ENCODE results near the gene DFFA. TPM values are rescaled to one million over a fixed set of nuclear protein-coding genes. Genes with fewer than 3 reads are reported as not detected.

Gene DFFA, protein sequence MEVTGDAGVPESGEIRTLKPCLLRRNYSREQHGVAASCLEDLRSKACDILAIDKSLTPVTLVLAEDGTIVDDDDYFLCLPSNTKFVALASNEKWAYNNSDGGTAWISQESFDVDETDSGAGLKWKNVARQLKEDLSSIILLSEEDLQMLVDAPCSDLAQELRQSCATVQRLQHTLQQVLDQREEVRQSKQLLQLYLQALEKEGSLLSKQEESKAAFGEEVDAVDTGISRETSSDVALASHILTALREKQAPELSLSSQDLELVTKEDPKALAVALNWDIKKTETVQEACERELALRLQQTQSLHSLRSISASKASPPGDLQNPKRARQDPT
- total RNA-seq (2021) (49.1 and 49.7 TPM in 2 replicates), Bru-seq, nascent RNA (percentile 72 among the genes with signal in this experiment), BruChase-seq, experiment 1, labeled RNA remaining after a 2-hour chase (percentile 84 among the genes with signal in this experiment), BruChase-seq, experiment 2, labeled RNA remaining after a 6-hour chase (percentile 95 among the genes with signal in this experiment)
- long read RNA-seq, full-length matches to known transcripts: 43 of 56 reads
- long read RNA-seq, partial matches to known transcripts: 1 of 56 reads
- long read RNA-seq, other reads (novel, unspliced or antisense): 12 of 56 reads

DNA sequence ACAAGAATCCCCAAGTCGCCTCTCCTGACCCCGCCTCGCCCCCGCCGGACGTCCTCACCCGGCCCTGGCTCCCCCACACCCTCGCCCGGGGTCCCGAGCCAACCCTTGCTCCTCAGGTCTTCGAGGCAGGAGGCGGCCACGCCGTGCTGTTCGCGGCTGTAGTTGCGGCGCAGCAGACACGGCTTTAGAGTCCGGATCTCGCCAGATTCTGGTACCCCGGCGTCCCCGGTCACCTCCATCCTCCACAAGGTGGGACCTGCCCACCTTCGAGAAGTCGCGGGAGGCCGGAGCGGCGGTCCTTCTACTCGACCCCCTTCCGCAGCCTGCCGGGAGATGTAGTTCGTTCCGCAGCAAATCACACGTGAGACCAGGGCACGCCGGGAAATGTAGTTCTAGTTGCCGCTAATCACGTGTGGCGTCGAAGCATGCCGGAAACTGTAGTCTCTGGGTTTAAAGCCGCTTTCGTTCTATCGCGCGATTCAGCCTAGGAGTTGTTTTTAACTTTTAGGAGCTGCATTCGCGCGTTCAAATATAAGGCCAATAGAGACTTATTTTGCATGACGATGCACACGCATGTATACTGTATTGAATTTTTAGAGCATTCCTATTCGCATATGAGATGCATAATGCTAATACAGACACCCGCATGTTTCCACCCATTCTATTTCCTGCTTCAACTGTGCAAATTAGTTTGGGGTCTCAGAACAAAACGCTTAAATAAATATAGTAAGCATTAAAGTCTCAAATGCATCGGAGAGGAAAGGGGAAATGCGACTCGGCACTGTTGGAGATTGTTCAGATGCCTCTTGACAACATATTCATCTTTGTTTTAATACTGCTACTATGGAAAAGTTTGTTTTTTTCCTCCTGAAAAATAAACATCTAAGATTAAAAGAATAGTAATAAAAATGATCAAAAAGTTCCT lies at the start of gene DFFA:
Gene DFFA, minus strand, starts transcription at position 310 of the 925 bp plus-strand sequence. Its CDS starts 71 bp downstream, at position 239.
- no TSS peak for BruUV-seq (replicated peaks)
- Histone ChIP-seq H3K27ac (ENCODE audit: low read depth, low read length, poor library complexity, severe bottlenecking) (peak within 1 kb of the TSS; percentile 65), H3K27me3 (replicated peaks; ENCODE audit: insufficient read depth, low read depth, low read length, poor library complexity) (no peaks in the 10 kb centered on the region), H3K4me3 (ENCODE audit: low read depth, low read length, poor library complexity, severe bottlenecking) (peak within 1 kb of the TSS; percentile 73), H3K4me1 (ENCODE audit: insufficient read depth, low read length, poor library complexity, severe bottlenecking) (peaks cover 4% of the 10 kb centered on the region), H3K9me3 (ENCODE audit: low read depth, low read length, poor library complexity, severe bottlenecking) (no peaks in the 10 kb centered on the region), H3K36me3 (ENCODE audit: insufficient read depth, low read length, poor library complexity, severe bottlenecking) (peaks cover 14% of the 10 kb centered on the region)
- ChIA-PET CTCF (no interaction called here), POLR2A (ENCODE audit: low non-redundant PET) (interaction anchor here (0.6 kb wide), 1 partner anchor 1265 kb away, joined by 4 read pairs; no protein-coding TSS in a partner anchor)
- DNase-seq (ENCODE audit: low spot score): peak; percentile 98
- intact Hi-C loops (cut with micrococcal nuclease; ENCODE audit: unreplicated experiment): loop anchor here (5.0 kb wide), 1 partner anchor 40 kb away; the partner anchor contains the start of gene CENPS
- TF ChIP-seq EZH2 (IDR thresholded peaks at IDR 0.05; ENCODE audit: borderline replicate concordance, low read depth, low read length, poor library complexity, severe bottlenecking): no peak
- TF ChIP-seq, protein P1, sequence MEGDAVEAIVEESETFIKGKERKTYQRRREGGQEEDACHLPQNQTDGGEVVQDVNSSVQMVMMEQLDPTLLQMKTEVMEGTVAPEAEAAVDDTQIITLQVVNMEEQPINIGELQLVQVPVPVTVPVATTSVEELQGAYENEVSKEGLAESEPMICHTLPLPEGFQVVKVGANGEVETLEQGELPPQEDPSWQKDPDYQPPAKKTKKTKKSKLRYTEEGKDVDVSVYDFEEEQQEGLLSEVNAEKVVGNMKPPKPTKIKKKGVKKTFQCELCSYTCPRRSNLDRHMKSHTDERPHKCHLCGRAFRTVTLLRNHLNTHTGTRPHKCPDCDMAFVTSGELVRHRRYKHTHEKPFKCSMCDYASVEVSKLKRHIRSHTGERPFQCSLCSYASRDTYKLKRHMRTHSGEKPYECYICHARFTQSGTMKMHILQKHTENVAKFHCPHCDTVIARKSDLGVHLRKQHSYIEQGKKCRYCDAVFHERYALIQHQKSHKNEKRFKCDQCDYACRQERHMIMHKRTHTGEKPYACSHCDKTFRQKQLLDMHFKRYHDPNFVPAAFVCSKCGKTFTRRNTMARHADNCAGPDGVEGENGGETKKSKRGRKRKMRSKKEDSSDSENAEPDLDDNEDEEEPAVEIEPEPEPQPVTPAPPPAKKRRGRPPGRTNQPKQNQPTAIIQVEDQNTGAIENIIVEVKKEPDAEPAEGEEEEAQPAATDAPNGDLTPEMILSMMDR (conservative IDR thresholded peaks at IDR 0.05; ENCODE audit: low read depth, low read length): no peak

DNA sequence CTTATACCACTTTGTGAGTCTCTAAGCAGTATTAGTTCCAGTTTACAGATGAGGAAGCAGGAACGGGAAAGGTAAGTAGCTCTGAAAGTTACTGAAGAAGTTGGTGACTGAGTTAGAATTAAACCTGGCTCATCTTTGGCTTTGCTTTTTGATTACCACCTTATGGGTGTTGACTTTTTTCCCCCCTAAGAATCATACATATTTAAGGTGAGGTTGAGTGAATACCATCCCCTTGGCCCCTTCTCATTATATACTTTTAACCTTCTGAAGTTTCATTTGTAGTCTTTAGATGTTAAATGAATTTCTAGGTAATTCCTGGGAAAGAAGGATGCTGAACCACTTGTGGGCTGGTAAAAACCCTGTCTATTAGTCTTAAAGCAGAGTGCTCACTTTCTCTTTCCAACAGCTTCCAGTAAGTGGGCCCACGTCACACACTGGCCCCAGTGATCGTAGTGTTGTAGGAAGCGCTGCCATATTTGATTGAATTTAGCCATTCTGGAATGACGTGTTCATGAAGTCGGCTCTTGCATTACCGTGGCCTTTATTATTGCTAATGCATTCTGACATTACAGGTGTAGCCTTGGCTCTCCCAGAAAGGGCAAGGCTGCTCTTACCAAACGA lies 49.3 kb upstream of the DFFA start:
- no peak for DNase-seq (ENCODE audit: low spot score)
- H3K36me3 ChIP-seq (ENCODE audit: insufficient read depth, low read length, poor library complexity, severe bottlenecking): no peaks in the 10 kb centered on the region
- H3K27ac ChIP-seq (ENCODE audit: low read depth, low read length, poor library complexity, severe bottlenecking): no peak overlapping the region
- no peaks in the 10 kb centered on the region for H3K9me3 ChIP-seq (ENCODE audit: low read depth, low read length, poor library complexity, severe bottlenecking)
- intact Hi-C loops (cut with micrococcal nuclease; ENCODE audit: unreplicated experiment): no loop called here
- ChIA-PET CTCF (no interaction called here), POLR2A (ENCODE audit: low non-redundant PET) (interaction anchor here (0.6 kb wide), 1 partner anchor 581 kb away, joined by 17 read pairs; no protein-coding TSS in a partner anchor)
- no peak overlapping the region for H3K4me3 ChIP-seq (ENCODE audit: low read depth, low read length, poor library complexity, severe bottlenecking)
- no TSS peak for BruUV-seq (replicated peaks)
- TF ChIP-seq EZH2 (IDR thresholded peaks at IDR 0.05; ENCODE audit: borderline replicate concordance, low read depth, low read length, poor library complexity, severe bottlenecking): no peak
- TF ChIP-seq, protein P1 (conservative IDR thresholded peaks at IDR 0.05; ENCODE audit: low read depth, low read length): no peak
- no peaks in the 10 kb centered on the region for H3K27me3 ChIP-seq (replicated peaks; ENCODE audit: insufficient read depth, low read depth, low read length, poor library complexity)
- H3K4me1 ChIP-seq (ENCODE audit: insufficient read depth, low read length, poor library complexity, severe bottlenecking): peaks cover 39% of the 10 kb centered on the region

DNA sequence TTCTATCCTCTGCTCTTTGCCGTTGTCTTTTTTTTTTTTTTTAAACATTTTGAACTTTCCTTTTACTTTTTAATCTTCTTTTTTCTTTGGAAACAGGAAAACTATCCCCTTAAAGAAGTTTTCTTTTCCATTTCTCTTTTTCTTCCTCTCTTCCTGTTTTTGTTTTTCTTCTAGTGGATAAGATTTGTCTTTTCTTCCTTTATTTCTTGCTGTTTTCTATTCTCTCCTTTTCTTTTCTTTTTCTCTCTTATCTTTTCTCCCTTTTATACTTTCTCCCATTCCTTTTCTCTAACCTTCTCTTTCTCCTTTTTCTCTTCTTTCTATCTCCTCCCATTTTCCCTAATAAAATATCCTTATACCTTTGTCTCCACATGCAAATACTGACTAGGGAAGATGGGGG lies 48.6 kb upstream of the DFFA start:
- Histone ChIP-seq H3K27ac (ENCODE audit: low read depth, low read length, poor library complexity, severe bottlenecking) (no peak overlapping the region), H3K36me3 (ENCODE audit: insufficient read depth, low read length, poor library complexity, severe bottlenecking) (no peaks in the 10 kb centered on the region), H3K9me3 (ENCODE audit: low read depth, low read length, poor library complexity, severe bottlenecking) (no peaks in the 10 kb centered on the region), H3K4me1 (ENCODE audit: insufficient read depth, low read length, poor library complexity, severe bottlenecking) (peaks cover 39% of the 10 kb centered on the region), H3K4me3 (ENCODE audit: low read depth, low read length, poor library complexity, severe bottlenecking) (no peak overlapping the region), H3K27me3 (replicated peaks; ENCODE audit: insufficient read depth, low read depth, low read length, poor library complexity) (no peaks in the 10 kb centered on the region)
- TF ChIP-seq EZH2 (IDR thresholded peaks at IDR 0.05; ENCODE audit: borderline replicate concordance, low read depth, low read length, poor library complexity, severe bottlenecking): no peak
- TF ChIP-seq, protein P1 (conservative IDR thresholded peaks at IDR 0.05; ENCODE audit: low read depth, low read length): no peak
- intact Hi-C loops (cut with micrococcal nuclease; ENCODE audit: unreplicated experiment): no loop called here
- no peak for DNase-seq (ENCODE audit: low spot score)
- BruUV-seq (replicated peaks): no TSS peak
- ChIA-PET POLR2A (ENCODE audit: low non-redundant PET) (no interaction called here), CTCF (no interaction called here)
